ENCODE measurements around the gene CNPY3. TPM values are rescaled to one million over a fixed set of nuclear protein-coding genes. Genes with fewer than 3 reads are reported as not detected.
"Not testable (repeated sequence)": the region's sequence is repeated elsewhere in the genome, so short reads cannot be mapped to it uniquely, and the experiment has no call there.

The CNPY3 gene
- polyA plus RNA-seq, 1 experiment, result 50.6 TPM

DNA sequence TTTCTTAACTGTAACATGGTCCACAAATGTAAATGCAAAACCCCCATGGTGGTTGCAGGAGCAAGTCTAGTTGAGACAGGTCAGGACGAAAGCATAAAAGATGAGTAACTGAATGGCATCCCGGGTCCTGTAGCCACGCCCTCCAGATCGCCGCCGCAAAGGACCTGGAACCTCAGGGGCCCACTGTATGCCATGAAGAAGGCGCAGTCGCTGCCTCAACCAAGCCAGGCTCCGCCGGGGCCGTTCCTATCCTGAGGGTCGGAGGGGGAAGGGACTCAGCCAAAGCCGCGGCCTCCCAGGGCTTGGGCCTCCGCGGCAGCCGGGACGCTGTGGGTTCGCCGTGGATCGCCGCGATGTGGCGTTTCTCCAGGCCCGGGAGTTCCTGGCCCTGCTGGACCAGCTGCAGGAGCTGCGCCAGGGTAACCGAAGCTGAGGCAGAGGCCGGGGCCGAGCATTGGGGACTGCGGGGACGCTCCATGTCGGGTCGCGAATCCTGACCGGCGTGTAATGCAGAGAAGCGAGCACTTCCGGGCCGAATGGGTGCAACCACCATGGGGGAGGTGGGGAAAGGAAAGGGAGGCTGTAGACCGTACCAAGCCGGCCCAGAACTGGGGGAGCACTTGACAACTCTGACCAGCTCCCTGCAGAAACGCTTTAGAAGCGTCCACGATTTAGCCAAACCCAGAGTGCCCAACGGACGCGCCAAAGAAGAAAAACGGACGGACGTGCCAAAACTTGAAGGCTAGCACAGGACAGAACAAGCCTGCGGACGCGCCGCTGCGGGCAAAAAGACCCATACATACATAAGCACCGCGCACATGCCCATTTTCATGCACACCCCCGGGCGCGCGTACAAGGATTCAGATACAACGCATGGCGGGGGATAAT lies 38.7 kb upstream of the CNPY3 start:
- H3K4me3 ChIP-seq (ENCODE audit: low read depth, low read length), result peak overlapping the region; percentile 65
- TF ChIP-seq, protein P1, sequence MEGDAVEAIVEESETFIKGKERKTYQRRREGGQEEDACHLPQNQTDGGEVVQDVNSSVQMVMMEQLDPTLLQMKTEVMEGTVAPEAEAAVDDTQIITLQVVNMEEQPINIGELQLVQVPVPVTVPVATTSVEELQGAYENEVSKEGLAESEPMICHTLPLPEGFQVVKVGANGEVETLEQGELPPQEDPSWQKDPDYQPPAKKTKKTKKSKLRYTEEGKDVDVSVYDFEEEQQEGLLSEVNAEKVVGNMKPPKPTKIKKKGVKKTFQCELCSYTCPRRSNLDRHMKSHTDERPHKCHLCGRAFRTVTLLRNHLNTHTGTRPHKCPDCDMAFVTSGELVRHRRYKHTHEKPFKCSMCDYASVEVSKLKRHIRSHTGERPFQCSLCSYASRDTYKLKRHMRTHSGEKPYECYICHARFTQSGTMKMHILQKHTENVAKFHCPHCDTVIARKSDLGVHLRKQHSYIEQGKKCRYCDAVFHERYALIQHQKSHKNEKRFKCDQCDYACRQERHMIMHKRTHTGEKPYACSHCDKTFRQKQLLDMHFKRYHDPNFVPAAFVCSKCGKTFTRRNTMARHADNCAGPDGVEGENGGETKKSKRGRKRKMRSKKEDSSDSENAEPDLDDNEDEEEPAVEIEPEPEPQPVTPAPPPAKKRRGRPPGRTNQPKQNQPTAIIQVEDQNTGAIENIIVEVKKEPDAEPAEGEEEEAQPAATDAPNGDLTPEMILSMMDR (IDR thresholded peaks at IDR 0.05; ENCODE audit: insufficient read depth, low read depth, low read length), result no peak
- peaks cover 3% of the 10 kb centered on the region; the same call in 1 of the 2 replicates for H3K36me3 ChIP-seq (ENCODE audit: control insufficient read depth, insufficient read depth, low read length)
- ChIA-PET CTCF (interaction anchor here (0.7 to 2.3 kb wide), 7 partner anchors 9 to 238 kb away, joined by 3 to 6 read pairs (median 4); no protein-coding TSS in a partner anchor), POLR2A (no interaction called here)
- H3K27me3 ChIP-seq (ENCODE audit: control insufficient read depth, insufficient read depth, low read length), result no peaks in the 10 kb centered on the region
- peak; percentile 81 for DNase-seq (ENCODE audit: low read depth)

DNA sequence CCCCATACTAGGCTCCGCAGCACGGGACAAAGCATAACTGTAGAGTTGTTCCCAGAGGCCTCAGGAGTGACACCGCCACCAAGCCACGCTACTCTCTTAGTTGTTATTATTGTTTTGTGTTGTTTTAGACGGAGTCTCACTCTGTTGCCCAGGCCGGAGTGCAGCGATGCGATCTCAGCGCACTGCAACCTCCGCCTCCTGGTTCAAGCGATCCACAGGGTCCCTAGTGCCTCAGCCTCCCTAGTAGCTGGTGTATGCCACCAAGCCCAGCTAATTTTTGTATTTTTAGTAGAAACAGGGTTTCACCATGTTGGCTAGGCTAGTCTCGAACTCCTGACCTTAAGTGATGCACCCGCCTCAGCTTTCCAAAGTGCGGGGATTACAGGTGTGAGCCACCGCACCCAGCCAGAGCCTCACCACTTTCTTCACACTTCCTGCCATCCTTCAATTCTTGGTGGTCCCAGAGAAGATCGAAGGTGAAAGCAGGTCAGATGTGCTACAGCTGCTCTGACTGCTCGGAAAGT lies 38.0 kb upstream of the CNPY3 start:
- CTCF ChIA-PET, result interaction anchor here (1.5 to 2.3 kb wide), 3 partner anchors 10 to 238 kb away, joined by 4 to 6 read pairs (median 5); no protein-coding TSS in a partner anchor
- TF ChIP-seq, protein P1 (IDR thresholded peaks at IDR 0.05; ENCODE audit: insufficient read depth, low read depth, low read length), result no peak
- Histone ChIP-seq H3K36me3 (ENCODE audit: control insufficient read depth, insufficient read depth, low read length) (no peaks in the 10 kb centered on the region), H3K27me3 (ENCODE audit: control insufficient read depth, insufficient read depth, low read length) (no peaks in the 10 kb centered on the region), H3K4me3 (ENCODE audit: low read depth, low read length) (peak overlapping the region; percentile 65)
- POLR2A ChIA-PET, result no interaction called here
- DNase-seq (ENCODE audit: low read depth), result no peak

DNA sequence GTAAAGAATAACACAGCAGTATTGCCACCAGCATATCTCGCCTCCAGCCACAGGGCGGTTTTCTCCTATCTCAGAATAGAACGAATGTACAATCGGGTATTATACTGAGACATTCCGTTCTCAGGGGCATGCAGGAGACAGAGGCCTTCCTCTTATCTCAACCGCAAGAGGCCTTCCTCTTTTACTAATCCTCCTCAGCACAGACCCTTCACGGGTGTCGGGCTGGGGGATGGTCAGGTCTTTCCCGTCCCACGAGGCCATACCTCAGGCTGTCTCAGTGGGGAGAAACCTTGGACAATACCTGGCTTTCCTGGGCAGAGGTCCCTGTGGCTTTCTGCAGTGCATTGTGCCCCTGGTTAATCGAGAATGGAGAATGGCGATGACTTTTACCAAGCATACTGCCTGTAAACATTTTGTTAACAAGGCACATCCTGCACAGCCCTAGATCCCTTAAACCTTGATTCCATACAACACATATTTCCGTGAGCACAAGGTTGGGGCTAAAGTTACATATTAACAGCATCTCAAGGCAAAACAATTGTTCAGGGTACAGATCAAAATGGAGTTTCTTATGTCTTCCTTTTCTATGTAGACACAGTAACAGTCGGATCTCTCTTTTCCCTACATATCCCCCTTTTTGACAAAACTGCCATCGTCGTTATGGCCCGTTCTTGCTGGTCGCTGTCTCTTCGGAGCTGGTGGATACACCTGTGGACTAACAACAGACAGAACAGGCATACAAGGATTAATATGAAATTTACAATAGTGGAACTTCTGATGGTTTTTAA lies 35.0 kb upstream of the CNPY3 start:
- H3K36me3 ChIP-seq (ENCODE audit: control insufficient read depth, insufficient read depth, low read length); DNase-seq (ENCODE audit: low read depth); H3K4me3 ChIP-seq (ENCODE audit: low read depth, low read length); POLR2A ChIA-PET; H3K27me3 ChIP-seq (ENCODE audit: control insufficient read depth, insufficient read depth, low read length): not testable (repeated sequence)
- CTCF ChIA-PET, result interaction anchor here (0.7 kb wide), 1 partner anchor 249 kb away, joined by 3 read pairs; no protein-coding TSS in a partner anchor

DNA sequence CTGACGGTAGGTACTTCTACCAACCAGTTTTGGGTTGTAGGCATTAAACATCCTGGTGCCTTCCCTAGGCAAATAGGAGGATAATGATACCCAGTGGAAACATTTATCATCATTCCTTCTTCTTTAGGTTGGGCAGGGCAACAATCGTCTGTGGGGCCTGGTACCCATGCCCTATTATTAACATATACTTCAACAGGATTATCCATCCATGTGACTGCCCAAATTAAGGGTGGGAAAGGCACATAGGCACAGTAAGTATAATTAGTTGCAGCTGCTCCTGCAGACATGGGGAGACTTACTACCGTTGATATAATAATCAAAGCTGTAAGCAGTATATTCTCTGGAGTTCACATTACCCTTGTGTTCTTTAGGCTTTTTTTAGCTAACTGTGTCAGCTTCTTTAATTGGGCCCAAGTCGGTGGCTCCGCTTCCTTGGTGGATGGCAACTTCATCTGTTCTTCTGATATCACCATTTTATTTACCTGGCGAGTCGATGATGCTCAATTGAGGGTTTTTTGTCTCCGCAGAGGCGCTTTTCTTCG lies 33.0 kb upstream of the CNPY3 start:
- no peaks in the 10 kb centered on the region for H3K27me3 ChIP-seq (ENCODE audit: control insufficient read depth, insufficient read depth, low read length)
- H3K4me3 ChIP-seq (ENCODE audit: low read depth, low read length), result no peak overlapping the region
- ChIA-PET CTCF (interaction anchor here (1.3 kb wide), 1 partner anchor 349 kb away, joined by 3 read pairs; no protein-coding TSS in a partner anchor), POLR2A (no interaction called here)
- TF ChIP-seq, protein P1 (IDR thresholded peaks at IDR 0.05; ENCODE audit: insufficient read depth, low read depth, low read length), result no peak
- no peak for DNase-seq (ENCODE audit: low read depth)
- H3K36me3 ChIP-seq (ENCODE audit: control insufficient read depth, insufficient read depth, low read length), result no peaks in the 10 kb centered on the region

DNA sequence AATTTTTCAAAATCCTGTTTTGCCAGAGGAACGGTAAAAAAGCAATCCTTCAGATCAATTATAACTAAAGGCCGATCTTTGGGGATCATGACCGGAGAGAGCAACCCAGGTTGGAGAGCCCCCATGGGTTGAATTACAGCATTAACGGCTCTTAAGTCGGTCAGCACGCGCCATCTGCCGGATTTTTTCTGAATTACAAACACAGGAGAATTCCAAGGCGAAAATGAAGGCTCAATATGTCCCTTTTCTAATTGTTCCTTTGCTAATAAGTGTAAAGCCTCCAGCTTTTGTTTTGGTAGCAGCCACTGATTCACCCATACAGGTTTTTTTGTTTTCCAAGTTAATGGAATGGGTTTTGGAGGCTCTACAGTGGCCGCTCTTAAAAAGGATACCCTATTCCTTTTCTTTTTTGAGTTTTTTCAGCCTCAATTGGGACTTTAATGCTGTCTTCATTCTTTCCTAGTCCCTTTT lies 30.4 kb upstream of the CNPY3 start:
- CTCF ChIA-PET, result interaction anchor here (0.7 to 2.5 kb wide), 2 partner anchors 18 to 185 kb away, joined by 4 to 8 read pairs; no protein-coding TSS in a partner anchor
- POLR2A ChIA-PET, result no interaction called here
- DNase-seq (ENCODE audit: low read depth), result no peak
- Histone ChIP-seq H3K4me3 (ENCODE audit: low read depth, low read length) (no peak overlapping the region), H3K36me3 (ENCODE audit: control insufficient read depth, insufficient read depth, low read length) (no peaks in the 10 kb centered on the region), H3K27me3 (ENCODE audit: control insufficient read depth, insufficient read depth, low read length) (no peaks in the 10 kb centered on the region)
- TF ChIP-seq, protein P1 (IDR thresholded peaks at IDR 0.05; ENCODE audit: insufficient read depth, low read depth, low read length), result peak; percentile 62

Data from BJ (cell line).